Measurements from ENCODE around the gene UBE2R2.
A peak's percentile ranks its signal among the peaks of the same experiment; 100 is the strongest.

The UBE2R2 gene

GRCh38 chr9:33884856-33885701 lies 68.1 kb downstream of the UBE2R2 start:
- DNase-seq (ENCODE audit: low read depth, low spot score): peak; percentile 29

DNA sequence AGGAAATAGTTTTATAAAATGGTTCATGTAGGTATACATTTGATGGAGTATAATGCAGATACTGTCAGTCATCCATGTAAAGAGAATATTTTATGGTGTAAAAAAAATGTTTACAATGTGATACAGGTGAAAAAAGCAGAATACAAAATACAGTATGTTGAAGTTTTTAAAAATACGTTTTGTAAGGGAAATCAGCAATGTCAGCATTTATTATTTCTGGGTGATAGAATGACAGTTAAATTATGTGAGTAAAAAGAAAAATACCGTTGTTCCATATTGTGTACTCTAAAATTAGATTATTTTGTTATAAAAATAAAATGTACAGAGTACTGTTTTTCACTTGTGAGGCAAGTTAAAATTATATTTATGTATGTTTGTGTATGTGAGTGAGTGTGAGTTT lies 69.0 kb downstream of the UBE2R2 start:
- no peak for DNase-seq (ENCODE audit: low read depth, low spot score)

- DNase-seq (ENCODE audit: low read depth, low spot score): no peak
Observed at GRCh38 chr9:33893861-33894260, 76.9 kb downstream of the UBE2R2 start.

DNA sequence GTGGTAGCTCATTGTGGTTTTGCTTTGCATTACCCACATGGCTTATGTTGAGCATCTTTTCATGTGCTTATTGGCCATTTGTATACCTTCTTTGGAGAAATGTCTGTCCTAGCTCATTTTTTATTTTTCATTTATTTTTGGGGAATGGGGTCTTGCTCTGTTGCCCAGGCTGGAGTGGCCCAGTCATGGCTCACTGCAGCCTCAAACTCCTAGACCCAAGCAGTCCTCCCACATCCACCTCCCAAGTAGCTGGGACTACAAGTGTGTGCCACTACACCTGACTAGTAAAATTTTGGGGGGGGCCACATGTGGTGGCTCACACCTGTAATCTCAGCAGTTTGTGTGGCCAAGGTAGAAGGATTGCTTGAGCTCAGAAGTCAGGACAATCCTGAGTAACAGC lies 77.4 kb downstream of the UBE2R2 start:
- no peak for DNase-seq (ENCODE audit: low read depth, low spot score)

- DNase-seq (ENCODE audit: low read depth, low spot score): no peak
Observed at GRCh38 chr9:33903157-33903780, 86.3 kb downstream of the UBE2R2 start.

DNA sequence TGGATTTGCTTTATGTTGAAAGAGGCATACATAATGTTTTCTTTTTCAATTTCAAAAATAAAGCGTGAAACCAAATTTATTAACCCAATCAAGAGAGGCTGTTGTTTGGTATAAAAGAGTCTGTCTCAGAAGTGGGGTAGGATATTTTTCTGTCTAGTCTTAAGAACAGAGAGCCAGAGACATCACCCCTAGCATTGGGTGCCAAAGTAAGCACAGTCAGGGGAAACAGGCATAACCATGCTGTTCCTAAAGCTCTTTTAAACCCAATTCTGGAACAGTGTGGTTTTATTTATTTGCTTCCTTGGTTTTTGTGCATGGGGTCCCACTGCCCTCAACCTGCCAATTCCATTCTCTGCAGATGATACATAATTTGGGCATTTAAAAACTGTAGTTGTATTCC lies 88.2 kb downstream of the UBE2R2 start:
- no peak for DNase-seq (ENCODE audit: low read depth, low spot score)

DNA sequence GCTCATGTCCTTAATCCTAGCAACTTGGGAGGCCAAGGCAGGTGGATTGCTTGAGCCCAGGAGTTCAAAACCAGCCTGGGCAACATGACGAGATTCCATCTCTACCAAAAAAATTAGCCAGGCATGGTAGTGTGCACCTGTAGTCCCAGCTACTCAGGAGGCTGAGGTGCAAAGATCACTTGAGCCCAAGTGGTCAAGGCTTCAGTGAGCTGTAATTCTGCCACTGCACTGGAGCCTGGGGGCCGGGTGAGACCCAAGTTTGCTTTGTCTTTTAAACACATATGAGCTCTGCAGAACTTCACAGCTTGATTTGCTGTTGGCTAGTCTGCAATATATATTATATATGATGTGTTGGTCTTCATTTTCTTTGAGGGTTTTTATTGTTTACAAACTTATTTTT lies 89.8 kb downstream of the UBE2R2 start:
- no peak for DNase-seq (ENCODE audit: low read depth, low spot score)

- no peak for DNase-seq (ENCODE audit: low read depth, low spot score)
Observed at GRCh38 chr9:33907347-33907746, 90.4 kb downstream of the UBE2R2 start.

DNA sequence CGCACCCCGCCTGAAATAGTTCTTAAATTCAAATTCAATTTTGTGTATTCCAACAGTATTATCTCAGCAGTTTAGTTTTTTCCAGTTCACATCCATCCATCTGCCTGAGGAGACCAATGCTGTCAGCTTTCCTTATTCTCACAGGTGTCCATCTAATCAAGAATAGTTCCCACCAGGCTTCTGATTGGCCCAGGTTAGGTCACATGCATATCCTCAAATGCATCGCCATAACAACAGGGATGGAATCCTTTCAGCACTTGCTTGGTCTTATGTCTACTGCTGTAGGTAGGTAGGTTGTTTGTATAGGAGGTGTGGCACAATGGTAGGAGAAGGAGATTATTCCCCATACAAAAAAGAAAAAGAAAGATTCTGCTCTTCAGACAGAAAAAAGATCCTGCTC lies 91.2 kb downstream of the UBE2R2 start:
- DNase-seq (ENCODE audit: low read depth, low spot score): no peak

- DNase-seq (ENCODE audit: low read depth, low spot score): no peak
Observed at GRCh38 chr9:33908749-33909148, 91.8 kb downstream of the UBE2R2 start.

DNA sequence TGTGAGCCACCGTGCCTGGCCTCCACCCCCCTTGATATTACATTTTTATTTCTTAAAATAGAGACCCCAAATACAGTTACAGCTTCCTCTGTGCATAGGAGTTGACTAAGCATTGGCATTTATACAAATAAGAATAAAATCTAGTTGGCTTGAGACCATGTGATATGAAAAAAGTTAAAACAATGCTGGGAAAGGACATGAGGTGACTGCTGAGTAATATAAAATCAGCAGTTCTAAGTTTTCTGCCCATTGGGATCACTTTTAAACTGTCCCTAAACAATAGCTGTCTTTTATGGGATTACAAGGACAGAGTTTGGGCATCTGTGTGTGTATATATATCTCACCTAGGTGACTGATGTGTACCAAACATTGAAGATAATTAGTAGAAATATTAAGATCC lies 96.6 kb downstream of the UBE2R2 start:
- DNase-seq (ENCODE audit: low read depth, low spot score): no peak

DNA sequence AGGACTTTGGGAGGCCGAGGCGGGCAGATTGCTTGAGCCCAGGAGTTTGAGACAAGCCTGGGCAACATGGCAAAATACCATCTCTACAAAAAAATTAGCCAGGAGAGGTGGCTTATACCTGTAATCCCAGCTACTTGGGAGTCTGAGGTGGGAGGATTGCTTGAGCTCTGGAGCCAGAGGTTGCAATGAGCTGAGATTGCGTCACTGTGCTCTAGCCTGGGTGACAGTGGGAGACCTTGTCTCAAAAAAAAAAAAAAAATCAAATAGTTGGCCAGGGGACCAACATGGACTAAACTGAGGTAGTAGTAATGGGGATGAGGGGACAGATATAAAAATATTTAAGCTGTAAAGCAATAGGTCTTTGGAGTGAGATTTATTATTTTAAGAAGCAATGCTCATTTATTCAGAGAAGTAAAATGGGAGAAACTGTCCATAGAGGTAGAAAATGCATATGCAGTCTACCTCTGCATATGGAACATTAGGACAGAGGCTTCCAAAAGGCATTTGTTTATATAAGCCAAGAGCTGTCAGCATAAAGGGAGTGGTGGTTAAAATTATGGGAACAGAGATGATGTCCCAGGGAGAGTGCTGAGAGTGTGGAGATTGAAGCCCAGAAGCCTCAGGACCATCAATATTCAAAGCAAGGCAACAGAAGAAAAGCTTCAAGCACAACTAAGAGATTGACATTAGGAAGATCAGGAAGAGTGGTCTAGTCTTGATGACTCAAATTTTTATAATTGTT lies 98.1 kb downstream of the UBE2R2 start:
- no peak for DNase-seq (ENCODE audit: low read depth, low spot score)

- DNase-seq (ENCODE audit: low read depth, low spot score): no peak
Observed at GRCh38 chr9:33917036-33917435, 100.1 kb downstream of the UBE2R2 start.

DNA sequence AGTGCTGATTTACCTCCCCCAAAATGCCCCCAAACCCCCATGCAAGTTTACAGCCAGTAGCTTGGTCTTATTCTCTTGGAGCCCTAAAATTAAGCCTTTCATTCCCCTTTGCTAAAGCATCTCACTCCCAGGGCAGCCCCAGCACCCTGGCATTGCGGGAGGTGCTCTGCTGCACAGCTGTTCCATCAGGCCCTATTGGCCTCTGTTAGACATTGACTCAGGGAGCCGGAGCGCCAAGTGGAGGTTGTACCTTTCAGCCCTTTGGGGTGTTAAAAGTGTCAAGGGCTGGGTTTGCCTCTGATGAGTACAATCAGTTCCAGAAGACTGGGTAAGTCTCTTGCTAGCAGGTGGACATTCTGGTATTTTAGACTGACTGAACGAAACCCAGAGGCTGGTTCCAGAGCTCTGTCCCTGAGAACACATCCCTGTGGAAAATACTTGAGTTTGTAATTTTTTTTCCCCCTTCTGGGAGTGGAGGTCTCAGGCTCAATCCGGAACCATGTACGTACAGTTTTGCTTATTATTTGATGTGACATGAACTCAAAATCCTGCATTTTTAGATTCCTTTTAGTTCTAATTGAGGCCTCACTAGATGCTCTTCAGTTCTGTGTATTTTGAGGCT lies 102.4 kb downstream of the UBE2R2 start:
- no peak for DNase-seq (ENCODE audit: low read depth, low spot score)

GRCh38 chr9:33921967-33922895 lies 105.3 kb downstream of the UBE2R2 start:
- DNase-seq (ENCODE audit: low read depth, low spot score): no peak

GRCh38 chr9:33923079-33923478 lies 106.1 kb downstream of the UBE2R2 start:
- no peak for DNase-seq (ENCODE audit: low read depth, low spot score)

- DNase-seq (ENCODE audit: low read depth, low spot score): no peak
Observed at GRCh38 chr9:33923998-33924701, 107.2 kb downstream of the UBE2R2 start.

DNA sequence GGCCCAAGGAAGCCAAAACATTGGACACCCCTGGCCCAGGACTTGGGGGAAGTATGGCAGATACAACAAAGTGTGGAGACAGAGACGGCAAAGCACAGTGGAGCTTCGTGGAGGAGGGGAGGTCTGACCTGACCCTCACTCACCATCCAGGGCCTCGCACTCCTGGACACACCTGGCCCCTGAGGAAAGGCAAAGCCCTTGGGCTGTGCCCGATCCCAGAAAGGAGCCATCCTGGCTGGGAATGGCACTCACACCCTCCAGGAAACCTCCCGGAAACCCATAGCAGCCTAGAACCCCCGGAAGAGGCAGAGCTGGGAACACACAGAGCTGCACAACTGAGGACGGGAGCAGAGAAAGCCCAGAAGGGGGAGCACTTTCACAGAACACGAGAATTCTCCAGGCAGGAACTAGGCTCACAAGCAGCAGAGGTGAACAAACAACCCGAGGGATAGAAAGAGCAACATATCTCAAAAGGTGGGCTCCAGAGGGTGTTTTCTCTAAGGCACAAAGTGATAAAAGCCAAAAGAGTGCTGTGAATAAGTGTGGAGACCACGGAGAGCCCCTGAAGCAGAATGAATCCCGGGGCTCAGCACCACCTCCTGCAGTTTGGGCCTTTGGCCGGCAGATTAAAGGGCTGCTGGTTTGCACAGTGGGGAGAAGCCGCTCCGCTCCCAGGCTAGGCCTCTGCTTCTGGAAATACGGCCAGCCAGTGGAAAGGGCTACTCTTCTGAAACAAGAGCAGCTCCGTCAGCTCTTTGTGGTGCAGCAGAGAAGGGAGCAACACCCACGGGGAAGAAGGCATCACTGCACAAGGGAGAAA lies 108.2 kb downstream of the UBE2R2 start:
- DNase-seq (ENCODE audit: low read depth, low spot score): no peak

DNA sequence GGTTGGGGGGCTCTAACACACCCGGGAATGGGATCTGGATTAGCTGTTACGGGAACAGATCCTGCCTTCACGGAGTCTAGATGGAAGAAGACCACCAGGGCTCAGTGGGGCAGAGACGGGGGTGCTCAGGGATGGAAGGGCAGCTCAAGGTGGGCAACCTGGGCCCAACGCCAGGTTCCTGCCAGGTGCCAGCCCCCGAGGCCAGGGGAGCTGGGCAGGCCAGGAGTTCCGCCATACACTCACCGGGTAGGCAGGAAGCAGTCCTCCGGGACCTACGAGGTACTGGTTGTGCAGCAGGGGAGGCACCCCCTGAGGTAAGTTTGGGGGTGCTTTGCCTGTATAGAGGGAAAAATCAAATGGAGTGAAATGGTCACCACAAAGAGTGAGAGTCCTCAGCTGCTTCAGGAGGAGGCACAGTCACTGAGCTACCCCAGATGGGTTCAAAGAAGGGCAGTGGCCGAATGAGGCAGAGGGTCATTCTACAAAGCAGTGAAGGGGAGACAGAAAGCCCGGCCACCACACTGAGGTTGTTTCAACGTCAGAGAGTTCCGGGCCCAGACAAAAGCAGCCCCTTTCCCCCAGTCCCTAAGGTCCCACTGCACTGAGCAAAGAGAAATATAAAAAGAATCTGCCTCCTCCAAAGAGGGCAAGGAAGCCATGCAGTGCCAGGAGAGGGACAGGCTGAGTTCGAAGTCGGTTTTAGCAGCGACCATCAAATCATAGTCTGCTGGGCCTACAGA lies 110.0 kb downstream of the UBE2R2 start:
- no peak for DNase-seq (ENCODE audit: low read depth, low spot score)

Data from brain pericyte (primary cell).